DMS153 treated with DMSO at 0.1 percent for 48 hours (cell line): ENCODE data around the gene ABHD11.
"Not testable (repeated sequence)": the region's sequence is repeated elsewhere in the genome, so short reads cannot be mapped to it uniquely, and the experiment has no call there.

Experiments used
- DNase-seq: peaks from one replicate; lab custom pipeline; 2025; ENCODE audit not compliant: unreplicated experiment; lab: John Stamatoyannopoulos, UW

ABHD11 gene

DNA sequence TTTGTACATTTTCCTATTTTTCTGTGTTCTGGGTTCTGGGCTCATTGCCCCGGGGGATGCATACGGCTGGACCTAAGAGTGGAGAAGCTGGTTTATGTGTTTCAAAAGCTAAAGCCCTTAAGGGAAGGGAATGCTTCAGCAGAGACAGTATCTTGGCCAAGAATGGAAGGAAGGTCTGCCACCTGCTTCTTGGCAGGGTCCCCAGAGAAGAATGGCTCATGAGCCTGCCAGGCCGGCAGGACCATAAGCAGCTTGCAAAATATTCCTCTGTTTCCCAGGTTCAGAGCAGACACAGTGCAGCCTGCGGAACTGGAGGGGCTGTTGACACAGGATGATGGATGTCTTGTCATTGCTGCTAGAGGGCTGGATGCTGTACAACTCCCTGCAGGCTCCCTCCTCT is 7.8 kb upstream of the ABHD11 start:
- no peak for DNase-seq

DNA sequence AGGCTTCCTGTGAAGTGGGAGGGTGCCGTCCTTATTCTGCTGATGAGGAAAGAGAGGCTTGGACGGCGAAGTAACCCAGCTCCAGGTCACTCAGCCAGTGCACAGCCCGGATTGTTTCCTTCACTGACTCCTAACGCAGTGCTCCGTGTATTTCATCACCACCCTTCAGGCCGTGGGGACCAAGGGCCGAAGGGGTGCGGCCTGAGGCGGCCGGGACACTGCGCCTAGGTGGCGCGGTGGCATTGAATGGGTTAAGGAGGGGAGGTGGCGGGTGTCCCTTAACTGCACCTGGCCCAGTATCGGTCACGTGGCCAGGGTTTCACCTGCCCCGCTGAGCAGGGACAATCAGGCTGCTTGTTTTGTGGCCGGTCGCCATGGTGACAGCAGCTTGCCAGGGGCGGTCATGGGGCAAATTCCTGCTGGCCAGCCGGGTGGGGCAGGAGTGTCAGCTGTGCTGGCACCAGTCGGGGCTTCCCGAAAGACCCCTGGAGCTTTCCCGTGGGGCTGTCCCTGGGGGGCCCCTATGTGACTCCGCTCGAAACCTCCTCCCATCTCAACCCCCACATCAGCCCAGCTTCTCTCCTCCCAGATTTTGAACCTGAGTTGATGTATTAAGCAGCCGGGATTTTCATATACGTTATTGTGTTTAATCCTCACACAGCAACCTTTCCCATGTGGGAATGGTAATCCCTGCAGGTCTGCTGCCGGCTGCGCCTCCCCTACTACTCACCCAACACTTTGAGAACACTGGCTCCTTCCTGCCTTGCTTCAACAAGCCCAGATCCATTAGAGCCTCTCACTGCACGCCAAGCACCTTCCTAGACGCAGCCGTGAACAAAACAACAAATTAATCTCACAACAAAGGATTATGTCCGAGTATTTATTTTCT is 4.4 kb upstream of the ABHD11 start:
- DNase-seq: peak; percentile 91

DNA sequence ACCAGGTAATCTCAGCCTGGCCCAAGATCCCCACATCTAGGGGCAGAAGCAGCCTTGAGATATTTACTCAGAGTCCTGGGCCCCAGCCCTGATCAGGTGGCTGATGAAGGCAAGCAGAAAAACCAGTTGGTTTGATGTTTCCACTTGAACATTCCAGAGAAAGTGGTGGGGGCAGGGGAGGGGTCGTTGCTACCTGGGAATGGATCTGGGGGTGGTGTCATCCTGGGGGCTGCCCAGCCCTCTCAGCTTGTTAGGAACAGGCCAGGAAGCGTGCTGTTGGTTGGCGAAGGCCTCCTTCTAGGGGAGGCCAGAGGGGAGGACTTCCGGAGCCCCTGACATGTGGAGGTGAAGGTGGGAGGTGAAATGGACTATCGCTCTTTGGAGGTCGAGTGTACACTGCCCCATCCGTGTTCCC is 3.7 kb upstream of the ABHD11 start:
- no peak for DNase-seq

DNA sequence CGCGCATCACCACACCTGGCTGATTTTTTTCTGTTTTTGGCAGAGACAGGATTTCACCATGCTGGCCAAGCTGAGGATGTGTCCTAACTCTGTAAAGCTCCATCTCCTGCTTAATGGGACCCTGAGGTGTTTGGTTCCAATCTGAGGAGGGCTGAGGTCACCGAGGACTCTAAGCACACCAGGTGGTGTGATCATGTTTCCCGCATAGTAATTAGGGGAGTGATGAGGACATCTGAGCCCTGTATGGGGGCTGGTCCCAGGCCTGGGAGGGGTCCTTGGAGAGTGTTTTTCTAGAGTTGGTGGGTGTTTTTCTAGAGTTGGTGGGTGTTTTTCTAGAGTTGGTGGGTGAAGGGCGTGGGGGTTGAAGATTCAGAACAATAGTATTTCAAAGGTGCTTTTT is 3.0 kb upstream of the ABHD11 start:
- peak; percentile 68 for DNase-seq

DNA sequence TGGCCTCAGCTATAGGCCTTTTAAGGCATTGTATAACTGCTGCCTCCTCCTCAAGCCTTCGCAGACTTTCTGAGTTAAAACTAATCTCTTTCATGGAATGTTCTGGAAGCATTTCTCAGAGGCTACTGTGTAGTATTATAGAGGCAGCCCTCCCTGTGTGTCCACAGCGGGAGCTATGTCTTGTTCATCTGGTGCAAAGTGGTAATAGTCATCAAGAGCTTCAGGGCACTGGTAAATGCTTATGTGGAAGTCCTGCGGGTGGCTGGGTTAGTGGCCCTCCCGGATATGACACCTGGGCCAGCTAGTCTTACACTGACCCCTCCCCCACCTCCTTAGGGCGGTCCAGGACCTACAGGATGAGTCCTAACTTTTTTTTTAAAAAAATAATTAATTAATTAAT is 2.2 kb upstream of the ABHD11 start:
- no peak for DNase-seq

DNA sequence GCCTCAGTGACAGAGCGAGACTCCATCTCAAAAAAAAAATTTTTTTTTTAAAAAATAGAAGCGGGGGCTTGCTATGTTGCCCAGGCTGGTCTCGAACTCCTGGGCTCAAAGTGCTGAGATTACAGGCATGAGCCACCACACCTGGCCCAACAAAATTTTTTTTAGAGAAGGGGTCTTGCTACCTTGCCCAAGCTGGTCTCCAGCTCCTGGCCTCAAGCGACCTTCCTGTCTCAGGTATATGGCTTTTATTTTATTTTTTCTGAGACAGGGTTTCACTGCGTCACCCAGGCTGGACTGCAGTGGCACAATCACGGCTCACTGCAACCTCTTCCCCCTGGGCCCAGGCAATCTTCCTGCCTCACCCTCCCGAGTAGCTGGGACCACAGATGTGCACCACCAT is 1.6 kb upstream of the ABHD11 start:
- DNase-seq: no peak

DNA sequence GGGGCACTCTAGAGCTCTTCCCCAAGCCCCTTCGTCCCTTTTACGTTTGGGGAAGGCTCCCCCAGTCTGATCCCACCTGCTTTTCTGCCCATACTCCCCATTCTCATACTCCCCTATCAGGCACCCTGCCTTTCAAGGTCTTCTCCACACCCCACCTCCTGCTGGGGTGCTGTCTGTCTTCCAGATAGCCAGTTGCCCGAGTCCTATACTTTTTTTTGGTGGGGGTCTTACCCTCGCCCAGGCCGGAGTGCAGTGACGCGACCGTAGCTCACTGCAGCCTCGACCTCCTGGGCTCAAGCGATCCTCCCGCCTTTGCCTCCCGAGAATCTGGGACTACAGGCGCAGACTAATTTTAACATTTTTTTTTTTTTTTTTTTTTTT is 775 bp upstream of the ABHD11 start:
- no peak for DNase-seq

DNA sequence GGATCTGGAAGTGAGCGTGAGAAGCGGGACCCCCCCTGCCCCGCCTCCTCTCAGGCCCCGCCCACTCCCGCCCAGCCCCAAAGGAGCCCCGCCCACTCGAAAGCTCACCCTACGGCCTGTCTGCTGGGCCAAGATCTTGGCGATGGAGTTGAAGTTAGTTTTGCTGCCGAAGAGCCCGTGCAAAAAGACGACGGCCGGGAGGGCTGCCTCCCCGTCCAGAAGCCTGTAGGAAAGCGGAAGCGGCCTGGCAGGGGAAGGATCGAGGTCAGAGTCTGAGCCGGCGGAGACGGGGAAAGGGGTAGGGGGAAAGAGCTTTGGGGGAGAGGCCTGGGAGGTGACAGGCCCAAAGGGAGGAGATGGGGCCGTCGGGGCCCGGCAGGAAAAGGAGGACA is 386 bp downstream of the ABHD11 start:
- DNase-seq: no peak

DNA sequence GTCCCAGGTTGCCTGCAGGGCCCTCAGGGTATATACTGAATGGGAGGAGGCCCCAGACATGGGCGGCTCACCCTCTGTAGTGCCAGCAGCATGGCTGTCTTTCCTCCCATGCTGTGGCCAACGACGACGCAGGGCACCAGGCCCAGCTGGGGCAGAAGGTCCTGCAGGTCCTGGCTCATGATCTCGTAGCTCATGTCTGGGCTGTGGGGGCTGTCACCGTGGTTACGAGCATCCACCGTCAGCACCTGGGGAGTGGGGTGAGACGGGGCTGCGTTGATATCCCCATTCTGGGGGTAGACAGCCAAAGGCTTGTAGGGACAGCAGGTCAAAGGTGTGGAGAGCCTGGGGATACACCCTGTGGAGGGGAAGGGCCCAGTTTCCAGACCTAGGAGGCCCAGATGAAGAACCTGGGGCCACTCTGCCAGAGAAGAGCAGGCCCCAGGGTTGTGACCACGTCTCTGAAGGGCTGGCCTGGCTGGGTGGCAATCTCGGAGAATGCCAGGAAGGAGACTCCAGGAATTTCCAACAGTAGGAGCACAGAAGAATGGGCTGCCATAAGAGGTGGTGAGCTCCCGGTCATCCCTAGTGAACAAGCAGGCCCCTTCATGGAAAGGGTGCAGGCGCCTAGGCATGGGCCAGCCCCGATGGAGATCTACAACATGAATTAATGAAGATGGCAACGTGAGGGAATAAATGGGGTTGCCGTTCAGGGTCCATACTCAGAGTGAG is 947 bp downstream of the ABHD11 start:
- DNase-seq: no peak

DNA sequence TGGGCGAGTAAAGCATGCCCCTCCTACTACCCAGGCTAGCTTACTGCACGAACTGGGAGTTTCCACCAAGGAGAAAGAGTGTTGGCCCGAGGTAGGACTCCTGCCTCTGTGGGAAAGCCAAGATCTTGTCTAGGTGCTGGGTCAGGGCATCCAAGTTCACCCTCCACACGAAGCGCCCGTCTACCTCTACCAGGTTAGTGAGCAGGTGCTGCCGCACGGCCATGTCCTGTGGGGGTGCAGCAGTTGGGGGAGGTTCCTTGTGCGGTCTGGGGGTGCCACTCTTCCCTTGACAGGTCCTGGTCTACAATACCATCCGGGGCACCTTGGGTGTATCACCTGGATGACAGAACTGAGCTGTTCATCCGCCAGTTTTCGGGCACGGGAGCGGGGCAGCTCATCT is 1.7 kb downstream of the ABHD11 start:
- no peak for DNase-seq

DNA sequence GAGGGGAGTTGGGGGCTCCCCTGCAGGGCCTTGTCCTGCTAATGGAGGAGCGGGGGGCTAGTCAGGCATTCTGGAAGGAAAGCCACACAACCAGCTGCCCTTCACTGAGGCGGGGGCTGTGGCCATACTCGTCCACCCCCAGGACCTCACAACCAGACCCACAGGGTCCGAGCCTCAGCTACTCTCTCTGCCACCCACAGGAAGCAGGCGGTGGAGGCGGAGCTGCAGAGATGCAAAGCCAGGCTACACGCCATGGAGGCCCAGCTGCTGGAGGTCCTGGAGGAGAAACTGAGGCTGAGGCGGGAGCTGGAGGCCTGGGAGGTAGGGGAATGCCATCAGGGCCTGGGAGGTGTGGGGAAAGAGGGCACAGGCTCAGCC is 3.1 kb downstream of the ABHD11 start:
- no peak for DNase-seq

DNA sequence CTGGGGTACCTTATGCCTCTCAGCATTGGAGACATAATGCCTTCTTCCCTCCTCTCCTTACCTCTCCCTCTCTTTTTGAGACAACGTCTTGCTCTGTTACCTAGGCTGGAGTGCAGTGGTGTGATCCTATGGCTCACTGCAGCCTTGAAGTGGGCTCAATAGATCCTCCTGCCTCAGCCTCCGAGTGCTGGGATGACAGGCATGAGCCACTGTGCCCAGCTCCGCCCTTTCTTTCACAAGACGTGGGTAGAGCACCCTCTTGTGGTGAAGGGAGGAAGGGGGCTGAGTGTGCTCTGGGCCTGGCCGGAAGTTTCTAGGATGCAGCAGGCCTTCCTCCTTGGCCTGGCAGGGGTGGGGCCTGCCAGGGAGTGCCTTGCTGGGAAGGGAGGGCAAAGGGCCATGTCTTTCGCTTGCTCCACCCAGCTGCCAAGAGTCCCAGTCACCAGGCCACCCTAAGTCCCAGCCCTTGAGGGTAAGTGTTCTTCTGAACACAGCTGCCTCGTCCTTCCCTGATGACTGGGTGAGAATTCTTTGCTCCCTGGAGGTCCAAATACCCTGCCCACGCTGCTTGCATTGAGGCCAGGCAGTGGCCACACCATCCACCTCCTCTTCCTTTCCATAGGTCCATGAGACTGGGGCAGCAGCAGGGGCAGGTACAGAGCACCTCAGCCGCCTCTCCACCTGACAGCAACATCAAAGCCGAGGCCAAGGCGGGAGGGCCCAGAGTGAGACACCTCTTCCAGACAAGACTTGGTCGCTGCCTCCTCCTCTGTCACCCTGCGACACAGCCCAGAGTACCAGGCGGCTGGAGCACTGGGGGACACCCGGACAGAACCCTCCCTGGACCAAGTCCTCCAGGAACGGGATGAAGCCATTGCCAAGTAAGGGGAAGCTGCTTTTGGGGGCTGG is 3.7 kb downstream of the ABHD11 start:
- peak; percentile 84 for DNase-seq

DNA sequence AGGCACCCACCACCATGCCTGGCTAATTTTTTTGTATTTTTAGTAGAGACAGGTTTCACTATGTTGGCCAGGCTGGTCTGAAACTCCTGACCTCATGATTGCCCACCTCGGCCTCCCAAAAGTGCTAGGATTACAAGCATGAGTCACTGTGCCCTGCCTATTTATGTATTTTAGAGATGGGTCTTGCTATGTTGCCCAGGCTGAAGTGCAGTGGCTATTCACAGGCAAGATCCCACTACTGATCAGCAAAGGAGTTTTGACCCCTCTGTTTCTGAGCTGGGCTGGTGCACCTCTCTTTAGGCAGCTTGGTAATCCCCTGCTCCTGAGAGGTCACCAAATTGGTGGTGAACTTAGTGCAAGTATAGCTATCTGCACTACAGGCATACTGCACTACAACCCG is 6.2 kb downstream of the ABHD11 start:
- no peak for DNase-seq

DNA sequence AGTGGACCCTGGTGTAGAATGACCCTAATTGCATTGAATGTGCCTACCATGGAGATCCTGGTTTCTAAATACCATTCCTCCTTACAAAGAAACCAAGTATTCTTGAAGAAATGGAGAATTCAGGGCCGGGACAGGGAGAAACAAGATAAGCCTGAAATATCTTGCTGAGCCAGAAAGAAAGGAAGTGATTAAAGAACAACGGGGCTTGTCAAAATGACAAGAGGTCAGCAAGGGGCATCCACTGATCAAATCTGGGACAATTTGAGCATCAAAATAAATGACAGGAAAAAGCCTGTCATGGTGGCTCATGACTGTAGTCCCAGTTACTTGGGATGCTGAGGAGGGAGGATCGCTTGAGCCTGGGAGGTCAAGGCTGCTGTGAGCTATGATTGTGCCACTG is 8.1 kb downstream of the ABHD11 start:
- no peak for DNase-seq

DNA sequence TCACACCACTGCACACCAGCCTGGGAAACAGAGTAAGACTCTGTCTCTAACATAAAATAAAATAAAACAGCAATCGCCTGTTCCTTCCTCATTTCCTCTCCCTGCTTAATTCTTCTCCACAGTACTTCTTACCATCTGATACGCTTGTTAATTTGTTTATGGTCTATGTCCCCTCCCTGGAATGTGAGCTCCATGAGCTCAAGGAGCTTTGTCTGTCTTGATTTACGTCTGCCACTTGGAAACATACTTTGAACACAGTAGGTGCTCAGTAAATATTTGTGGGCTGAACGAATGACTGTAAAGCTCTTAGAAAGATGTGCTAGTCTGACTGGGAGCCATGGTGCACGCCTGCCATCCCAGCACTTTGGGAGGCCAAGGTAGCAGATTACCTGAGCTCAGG is 10.1 kb downstream of the ABHD11 start:
- DNase-seq: no peak

DNA sequence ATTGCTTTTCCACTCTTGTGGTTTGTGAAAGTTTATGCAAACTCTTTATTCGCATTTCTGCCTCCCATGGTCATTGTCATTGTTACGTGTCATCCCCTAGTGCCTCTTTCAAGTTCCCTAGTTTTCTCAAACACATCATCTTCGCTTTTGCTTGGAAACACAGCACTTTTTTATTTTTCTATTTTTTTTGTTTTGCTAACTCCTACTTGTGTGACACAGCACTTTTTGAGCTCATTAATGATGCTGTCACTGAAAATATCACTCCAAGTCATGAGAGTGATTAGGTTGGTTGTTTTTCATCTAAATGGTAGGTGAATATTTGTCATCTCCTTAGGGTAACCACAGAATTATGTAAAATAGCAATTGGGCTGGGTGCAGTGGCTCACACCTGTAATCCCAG is 10.7 kb downstream of the ABHD11 start:
- DNase-seq: no peak

DNA sequence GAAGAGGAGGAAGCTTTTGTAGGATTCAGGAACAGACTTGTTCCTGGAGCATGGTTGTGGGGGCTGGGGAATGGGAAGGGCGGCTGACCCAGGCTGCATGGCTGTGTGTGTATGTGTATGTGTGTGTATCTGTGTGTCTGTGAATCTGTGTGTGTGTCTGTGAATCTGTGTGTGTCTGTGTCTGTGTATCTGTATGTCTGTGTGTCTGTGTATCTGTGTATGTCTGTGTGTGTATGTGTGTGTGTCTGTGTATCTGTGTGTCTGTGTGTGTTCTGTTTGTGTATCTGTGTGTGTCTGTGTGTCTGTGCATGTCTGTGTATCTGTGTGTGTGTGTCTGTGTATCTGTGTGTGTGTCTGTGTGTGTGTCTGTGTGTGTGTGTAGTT is 12.5 kb downstream of the ABHD11 start:
- DNase-seq: no peak

DNA sequence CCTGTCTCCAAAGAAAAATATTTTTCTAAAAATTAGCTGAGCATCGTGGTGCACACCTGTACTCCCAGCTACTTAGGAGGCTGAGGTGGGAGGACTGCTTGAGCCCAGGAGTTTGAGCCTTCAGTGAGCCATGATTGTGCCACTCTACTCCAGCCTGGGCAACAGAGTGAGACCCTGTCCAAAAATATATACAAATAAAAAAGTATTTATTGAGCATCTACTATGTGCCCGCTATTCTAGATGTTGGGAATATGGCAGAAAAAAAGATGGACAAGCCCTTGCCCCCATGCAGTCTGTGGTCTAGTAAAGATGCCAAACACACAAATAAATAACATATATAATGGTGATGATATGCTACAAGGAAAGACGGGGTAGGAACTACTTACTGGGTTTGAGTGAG is 14.8 kb downstream of the ABHD11 start:
- no peak for DNase-seq

DNA sequence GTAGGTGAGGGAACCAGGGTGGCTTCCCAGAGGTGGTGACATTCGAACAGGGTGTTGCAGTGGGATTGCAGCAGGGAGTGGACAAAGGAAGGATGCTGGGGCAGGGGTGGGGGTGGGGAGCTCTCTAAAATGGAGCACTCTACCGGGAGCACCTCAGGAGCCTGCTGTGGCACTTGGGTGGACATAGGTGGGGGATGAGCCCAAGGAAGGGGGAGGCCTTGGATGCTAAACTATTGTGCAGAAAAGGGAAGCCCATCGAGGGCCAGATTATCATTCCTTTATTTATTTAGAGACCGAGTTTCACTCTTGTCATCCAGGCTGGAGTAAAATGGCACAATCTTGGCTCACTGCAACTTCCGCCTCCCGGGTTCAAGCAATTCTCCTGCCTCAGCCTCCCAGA is 15.8 kb downstream of the ABHD11 start:
- DNase-seq: no peak

DNA sequence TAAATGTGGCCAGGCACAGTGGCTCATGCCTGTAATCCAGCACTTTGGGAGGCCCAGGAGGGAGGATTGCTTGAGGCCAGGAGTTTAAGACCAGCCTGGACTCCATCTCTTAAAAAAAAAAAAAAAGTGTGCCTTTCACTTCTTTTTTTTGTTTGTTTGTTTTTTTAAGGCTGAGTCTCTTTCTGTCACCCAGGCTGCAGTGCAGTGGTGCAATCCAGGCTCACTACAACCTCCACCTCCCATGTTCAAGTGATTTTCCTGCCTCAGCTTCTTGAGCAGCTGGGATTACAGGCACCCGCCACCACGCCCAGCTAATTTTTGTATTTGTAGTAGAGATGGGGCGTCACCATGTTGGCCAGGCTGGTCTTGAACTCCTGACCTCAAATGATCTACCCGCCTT is 16.4 kb downstream of the ABHD11 start:
- not testable (repeated sequence) for DNase-seq

DNA sequence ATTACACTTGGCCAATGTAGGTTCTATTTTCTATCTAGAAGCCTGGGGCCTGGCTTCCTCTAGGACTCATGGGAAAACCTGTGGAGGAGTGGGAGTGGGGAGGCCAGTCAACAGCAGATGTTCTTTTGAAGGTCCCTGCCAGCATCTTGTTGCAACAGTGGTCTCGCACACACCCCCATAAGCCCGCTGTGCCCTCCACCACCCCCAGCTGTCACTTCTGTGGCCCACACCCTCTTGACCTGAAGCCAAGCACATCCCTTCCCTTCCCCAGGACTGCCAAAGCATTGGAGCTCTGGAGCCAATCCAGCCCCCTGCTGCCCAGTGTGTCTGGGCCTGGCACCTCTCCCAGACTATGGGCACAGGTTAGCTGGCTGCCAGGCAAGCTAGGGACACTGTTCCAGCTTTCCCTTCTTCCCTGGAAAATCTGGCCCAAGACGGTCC is 17.2 kb downstream of the ABHD11 start:
- no peak for DNase-seq

DNA sequence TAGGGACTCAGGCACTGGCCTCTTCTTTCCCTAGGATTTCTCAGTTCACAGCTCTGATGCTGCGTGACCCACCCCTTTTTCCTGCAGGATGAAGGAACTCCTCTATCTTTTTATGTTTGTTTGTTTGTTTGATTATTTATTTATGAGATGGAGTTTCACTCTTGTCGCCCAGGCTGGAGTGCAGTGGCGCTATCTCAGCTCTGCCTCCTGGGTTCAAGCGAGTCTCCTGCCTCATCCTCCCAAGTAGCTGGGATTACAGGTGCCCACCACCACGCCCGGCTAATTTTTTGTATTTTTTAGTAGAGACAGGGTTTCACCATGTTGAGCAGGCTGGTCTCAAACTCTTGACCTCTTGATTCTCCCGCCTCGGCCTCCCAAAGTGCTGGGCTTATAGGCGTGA is 18.2 kb downstream of the ABHD11 start:
- not testable (repeated sequence) for DNase-seq
